ENCODE data around the gene USP25. TPM values are rescaled to one million over a fixed set of nuclear protein-coding genes. Genes with fewer than 3 reads are reported as not detected.

Gene USP25
- total RNA-seq, 1 experiment from 2014 or later = 33.6 TPM

DNA sequence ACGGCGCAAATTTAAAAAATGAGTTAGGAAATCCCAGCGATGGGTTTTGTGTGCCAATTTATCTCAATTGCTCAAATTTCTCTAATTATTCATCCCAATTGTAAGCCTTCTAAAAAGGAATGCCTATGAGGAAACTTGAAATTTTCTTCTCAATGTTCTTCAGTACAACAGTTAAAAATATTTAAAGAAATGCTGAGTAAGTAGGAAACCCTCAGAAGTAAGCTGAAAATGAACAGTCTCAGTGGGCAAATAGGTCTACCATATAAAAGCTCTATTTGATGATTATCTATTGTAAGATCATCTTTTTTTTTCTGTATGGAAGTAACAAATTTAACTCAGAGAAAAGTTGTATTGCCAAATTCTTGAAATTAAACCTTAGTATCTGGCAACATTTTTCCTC, 1.7 kb upstream of the USP25 start (continued):
- TF ChIP-seq, protein P1, sequence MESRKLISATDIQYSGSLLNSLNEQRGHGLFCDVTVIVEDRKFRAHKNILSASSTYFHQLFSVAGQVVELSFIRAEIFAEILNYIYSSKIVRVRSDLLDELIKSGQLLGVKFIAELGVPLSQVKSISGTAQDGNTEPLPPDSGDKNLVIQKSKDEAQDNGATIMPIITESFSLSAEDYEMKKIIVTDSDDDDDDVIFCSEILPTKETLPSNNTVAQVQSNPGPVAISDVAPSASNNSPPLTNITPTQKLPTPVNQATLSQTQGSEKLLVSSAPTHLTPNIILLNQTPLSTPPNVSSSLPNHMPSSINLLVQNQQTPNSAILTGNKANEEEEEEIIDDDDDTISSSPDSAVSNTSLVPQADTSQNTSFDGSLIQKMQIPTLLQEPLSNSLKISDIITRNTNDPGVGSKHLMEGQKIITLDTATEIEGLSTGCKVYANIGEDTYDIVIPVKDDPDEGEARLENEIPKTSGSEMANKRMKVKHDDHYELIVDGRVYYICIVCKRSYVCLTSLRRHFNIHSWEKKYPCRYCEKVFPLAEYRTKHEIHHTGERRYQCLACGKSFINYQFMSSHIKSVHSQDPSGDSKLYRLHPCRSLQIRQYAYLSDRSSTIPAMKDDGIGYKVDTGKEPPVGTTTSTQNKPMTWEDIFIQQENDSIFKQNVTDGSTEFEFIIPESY (IDR thresholded peaks at IDR 0.05; ENCODE audit: extremely low read depth, insufficient replicate concordance, low read length) = no peak
- TF ChIP-seq SRF (IDR thresholded peaks at IDR 0.05; ENCODE audit: low read depth) = no peak

DNA sequence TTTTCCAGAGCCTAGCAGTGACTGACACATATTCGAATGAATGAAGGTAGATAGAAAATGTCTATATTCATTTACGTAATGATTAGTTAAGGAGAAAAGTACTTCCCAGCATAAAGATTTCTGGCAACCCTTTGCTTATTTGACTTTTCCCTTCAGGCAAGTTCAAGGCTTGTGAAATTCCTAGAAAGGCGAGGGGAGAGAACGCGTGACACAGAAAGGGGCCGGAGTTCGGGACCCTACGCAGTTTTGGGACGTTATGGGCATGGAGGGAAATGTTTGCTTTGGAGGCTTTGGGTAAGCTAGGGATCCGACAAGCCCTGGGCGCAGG, 472 bp upstream of the USP25 start:
- peak overlapping the region; percentile 52 for H3K9ac ChIP-seq (ENCODE audit: low read length)

More for the DNA sequence above, 472 bp upstream of the USP25 start:
- Histone ChIP-seq H3K9me3 (ENCODE audit: control insufficient read depth in 1 of 2, insufficient read depth in 1 of 2, low read depth in 1 of 2, low read length in 2 of 2) (no peaks in the 10 kb centered on the region), H3K27me3 (ENCODE audit: insufficient read depth, low read length) (no peaks in the 10 kb centered on the region), H3K79me2 (ENCODE audit: insufficient read depth, low read length) (peaks cover 41% of the 10 kb centered on the region), H3K9me2 (ENCODE audit: insufficient read depth) (no peaks in the 10 kb centered on the region), H3K4me3 (replicated peaks in 1 of 2; ENCODE audit: low read depth in 1 of 2, low read length in 2 of 2) (peak overlapping the region; percentile 43 to 76), H4K20me1 (ENCODE audit: insufficient read depth) (no peaks in the 10 kb centered on the region; the same call in 1 of the 2 replicates), H3K36me3 (ENCODE audit: control insufficient read depth in 1 of 2, insufficient read depth in 2 of 2, low read length in 2 of 2) (no peaks in the 10 kb centered on the region), H3K4me1 (ENCODE audit: control insufficient read depth in 1 of 2, insufficient read depth in 2 of 2, low read length in 2 of 2) (peaks cover 27 to 28% of the 10 kb centered on the region in 2 experiments), H3K4me2 (ENCODE audit: low read length) (peak overlapping the region; percentile 86), H3K27ac (ENCODE audit: low read depth, low read length) (peak overlapping the region; percentile 29), H2AFZ (ENCODE audit: low read depth, low read length, poor library complexity, severe bottlenecking) (peak overlapping the region; percentile 47)
- CTCF ChIA-PET = no interaction called here
- no peak for ATAC-seq
- BruUV-seq (replicated peaks) = no TSS peak
- POLR2A ChIA-PET = no interaction called here
- DNase-seq (ENCODE audit: low read depth, low spot score) = no peak
- RAD21 ChIA-PET (ENCODE audit: low non-redundant PET in 1 of 2, low total read pairs in 2 of 2, uncharacterized antibody in 2 of 2, unreplicated experiment in 2 of 2) = no interaction called here
- intact Hi-C loops (cut with micrococcal nuclease) = no loop called here
- TF ChIP-seq EZH2phosphoT487 (IDR thresholded peaks at IDR 0.05; ENCODE audit: borderline replicate concordance) = no peak
- TF ChIP-seq EZH2 (IDR thresholded peaks at IDR 0.05) = no peak
- TF ChIP-seq, protein P2, sequence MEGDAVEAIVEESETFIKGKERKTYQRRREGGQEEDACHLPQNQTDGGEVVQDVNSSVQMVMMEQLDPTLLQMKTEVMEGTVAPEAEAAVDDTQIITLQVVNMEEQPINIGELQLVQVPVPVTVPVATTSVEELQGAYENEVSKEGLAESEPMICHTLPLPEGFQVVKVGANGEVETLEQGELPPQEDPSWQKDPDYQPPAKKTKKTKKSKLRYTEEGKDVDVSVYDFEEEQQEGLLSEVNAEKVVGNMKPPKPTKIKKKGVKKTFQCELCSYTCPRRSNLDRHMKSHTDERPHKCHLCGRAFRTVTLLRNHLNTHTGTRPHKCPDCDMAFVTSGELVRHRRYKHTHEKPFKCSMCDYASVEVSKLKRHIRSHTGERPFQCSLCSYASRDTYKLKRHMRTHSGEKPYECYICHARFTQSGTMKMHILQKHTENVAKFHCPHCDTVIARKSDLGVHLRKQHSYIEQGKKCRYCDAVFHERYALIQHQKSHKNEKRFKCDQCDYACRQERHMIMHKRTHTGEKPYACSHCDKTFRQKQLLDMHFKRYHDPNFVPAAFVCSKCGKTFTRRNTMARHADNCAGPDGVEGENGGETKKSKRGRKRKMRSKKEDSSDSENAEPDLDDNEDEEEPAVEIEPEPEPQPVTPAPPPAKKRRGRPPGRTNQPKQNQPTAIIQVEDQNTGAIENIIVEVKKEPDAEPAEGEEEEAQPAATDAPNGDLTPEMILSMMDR (IDR thresholded peaks at IDR 0.05 in 2 of 3, conservative IDR thresholded peaks at IDR 0.05 in 1 of 3; ENCODE audit: borderline replicate concordance in 1 of 3, insufficient read depth in 1 of 3, low read depth in 2 of 3, low read length in 2 of 3) = no peak
- TF ChIP-seq ELF1 (IDR thresholded peaks at IDR 0.05; ENCODE audit: borderline replicate concordance, low read depth) = no peak
- no peak for TF ChIP-seq RAD21 (IDR thresholded peaks at IDR 0.05; ENCODE audit: low read depth)
- no peak for TF ChIP-seq JUND (IDR thresholded peaks at IDR 0.05)
- no peak for TF ChIP-seq POLR2AphosphoS5 (IDR thresholded peaks at IDR 0.05; ENCODE audit: low read depth, low read length)
- TF ChIP-seq CBX3 (IDR thresholded peaks at IDR 0.05; ENCODE audit: low read depth) = no peak
- no peak for TF ChIP-seq SRF (IDR thresholded peaks at IDR 0.05; ENCODE audit: low read depth)
- TF ChIP-seq, protein P3, sequence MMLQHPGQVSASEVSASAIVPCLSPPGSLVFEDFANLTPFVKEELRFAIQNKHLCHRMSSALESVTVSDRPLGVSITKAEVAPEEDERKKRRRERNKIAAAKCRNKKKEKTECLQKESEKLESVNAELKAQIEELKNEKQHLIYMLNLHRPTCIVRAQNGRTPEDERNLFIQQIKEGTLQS (IDR thresholded peaks at IDR 0.05) = no peak
- TF ChIP-seq EGR1 (IDR thresholded peaks at IDR 0.05; ENCODE audit: low read depth) = no peak
- TF ChIP-seq POLR2A (IDR thresholded peaks at IDR 0.05; ENCODE audit: borderline replicate concordance, extremely low read depth, insufficient read depth, insufficient read length) = no peak
- TF ChIP-seq YY1 (IDR thresholded peaks at IDR 0.05; ENCODE audit: extremely low read depth, insufficient replicate concordance, low read depth, low read length) = no peak
- no peak for TF ChIP-seq ZFX (IDR thresholded peaks at IDR 0.05)
- TF ChIP-seq SIN3A (IDR thresholded peaks at IDR 0.05; ENCODE audit: low read depth) = no peak
- no peak for TF ChIP-seq SP1 (IDR thresholded peaks at IDR 0.05; ENCODE audit: low read depth)
- TF ChIP-seq FOSL1 (IDR thresholded peaks at IDR 0.05; ENCODE audit: low read depth) = no peak
- no peak for TF ChIP-seq CEBPB (IDR thresholded peaks at IDR 0.05; ENCODE audit: low read depth)
- TF ChIP-seq ZNF274 (IDR thresholded peaks at IDR 0.05; ENCODE audit: low read depth, low read length) = no peak
